Trophoblast cell (in vitro differentiated cells and primary cell): ENCODE measurements around the gene RAI1.

ENCODE experiments used
- DNase-seq, 2 donors: peaks; one replicate each; pipeline ENCODE4 v3.0.0-alpha.2; 2016
- H2AFZ ChIP-seq: 2 replicates; pipeline ENCODE4 v1.6.1; 2013; ENCODE audit warnings: low read length, moderate library complexity, mild to moderate bottlenecking; ENCODE audit not compliant: insufficient read depth, poor library complexity
- H2AK5ac ChIP-seq: 2 replicates; pipeline ENCODE4 v1.6.1; 2013; ENCODE audit warnings: mild to moderate bottlenecking, low read length
- H2BK120ac ChIP-seq: 2 replicates; pipeline ENCODE4 v1.6.1; 2013; ENCODE audit warnings: low read length, mild to moderate bottlenecking, moderate library complexity; ENCODE audit not compliant: insufficient read depth, poor library complexity
- H2BK12ac ChIP-seq: 2 replicates; pipeline ENCODE4 v1.6.1; 2013; ENCODE audit warnings: mild to moderate bottlenecking, low read length, moderate library complexity
- H2BK5ac ChIP-seq: 2 replicates; pipeline ENCODE4 v1.6.1; 2013; ENCODE audit warnings: low read length, low read depth, moderate library complexity, mild to moderate bottlenecking; ENCODE audit not compliant: poor library complexity
- H3K14ac ChIP-seq: 2 replicates; pipeline ENCODE4 v1.6.1; 2013; ENCODE audit warnings: mild to moderate bottlenecking, low read length
- H3K18ac ChIP-seq: 2 replicates; pipeline ENCODE4 v1.6.1; 2013; ENCODE audit warnings: mild to moderate bottlenecking, low read length
- H3K23ac ChIP-seq: 2 replicates; pipeline ENCODE4 v1.6.1; 2013; ENCODE audit warnings: low read length
- H3K27ac ChIP-seq: 2 replicates; pipeline ENCODE4 v1.5.1; 2013; ENCODE audit warnings: low read depth, mild to moderate bottlenecking, inconsistent platforms, low read length, moderate library complexity
- H3K27me3 ChIP-seq: 2 replicates; pipeline ENCODE4 v1.6.1; 2013; ENCODE audit warnings: inconsistent platforms, mild to moderate bottlenecking, low read length, moderate library complexity; ENCODE audit not compliant: insufficient read depth
- H3K36me3 ChIP-seq, 2 experiments: 1 replicate in 1 of 2; 2 replicates in 1 of 2; pipeline ENCODE4 v1.6.1; 2013; ENCODE audit warnings: low read length in 2 of 2, mild to moderate bottlenecking in 2 of 2, moderate library complexity in 1 of 2; ENCODE audit not compliant: insufficient read depth in 2 of 2, control insufficient read depth in 1 of 2
- H3K4ac ChIP-seq: 2 replicates; pipeline ENCODE4 v1.6.1; 2013; ENCODE audit warnings: low read depth, mild to moderate bottlenecking, low read length, moderate library complexity
- H3K4me1 ChIP-seq, 2 experiments: 1 replicate in 1 of 2; 2 replicates in 1 of 2; pipeline ENCODE4 v1.6.1; 2013; ENCODE audit warnings: low read length in 2 of 2, mild to moderate bottlenecking in 2 of 2, moderate library complexity in 1 of 2; ENCODE audit not compliant: insufficient read depth in 2 of 2, control insufficient read depth in 1 of 2
- H3K4me2 ChIP-seq: 2 replicates; pipeline ENCODE4 v1.6.1; 2013; ENCODE audit warnings: inconsistent platforms, mild to moderate bottlenecking, low read length, moderate library complexity
- H3K4me3 ChIP-seq: 2 replicates; pipeline ENCODE4 v1.5.1; 2013; ENCODE audit warnings: mild to moderate bottlenecking, low read depth, low read length, inconsistent platforms
- H3K79me1 ChIP-seq: one replicate; pipeline ENCODE4 v1.6.1; 2013; ENCODE audit warnings: low read length
- H3K79me2 ChIP-seq: 2 replicates; pipeline ENCODE4 v1.6.1; 2013; ENCODE audit warnings: low read length, mild to moderate bottlenecking; ENCODE audit not compliant: control insufficient read depth, insufficient read depth, poor library complexity
- H3K9ac ChIP-seq: 2 replicates; pipeline ENCODE4 v1.6.1; 2013; ENCODE audit warnings: mild to moderate bottlenecking, low read length
- H3K9me3 ChIP-seq: 2 replicates; pipeline ENCODE4 v1.6.1; 2013; ENCODE audit warnings: low read depth, mild to moderate bottlenecking, control low read depth, inconsistent platforms, low read length; ENCODE audit not compliant: insufficient read depth
- H4K12ac ChIP-seq: 2 replicates; pipeline ENCODE4 v1.6.1; 2013; ENCODE audit warnings: low read depth, mild to moderate bottlenecking, low read length, moderate library complexity
- H4K8ac ChIP-seq: 2 replicates; pipeline ENCODE4 v1.6.1; 2013; ENCODE audit warnings: low read depth, mild to moderate bottlenecking, low read length, moderate library complexity
- H4K91ac ChIP-seq: one replicate; pipeline ENCODE4 v1.6.1; 2013; ENCODE audit warnings: low read depth, mild to moderate bottlenecking, low read length, moderate library complexity
- WGBS: extraction: QIAGEN DNeasy Blood & Tissue Kit; methylation state at CpG from one replicate; pipeline ENCODE4 v1.1.7; 2013; ENCODE audit warnings: missing lambda C conversion rate; ENCODE audit not compliant: insufficient read length, insufficient coverage; ENCODE audit errors: extremely low coverage; 5-methylcytosine and 5-hydroxymethylcytosine counted together

Gene RAI1

GRCh38 chr17:17772231-17772630, 91.0 kb downstream of the RAI1 start:
- Histone ChIP-seq H3K4ac (no peak overlapping the region), H3K79me1 (no peaks in the 10 kb centered on the region), H3K9ac (no peak overlapping the region), H2BK5ac (no peak overlapping the region), H3K18ac (no peak overlapping the region), H3K4me1 (no peaks in the 10 kb centered on the region), H4K91ac (no peak overlapping the region), H3K79me2 (no peaks in the 10 kb centered on the region), H4K8ac (no peak overlapping the region), H3K14ac (no peak overlapping the region), H2BK120ac (no peak overlapping the region), H3K23ac (no peak overlapping the region), H4K12ac (no peak overlapping the region), H3K4me3 (no peak overlapping the region), H3K27ac (no peak overlapping the region), H3K4me2 (no peak overlapping the region), H3K27me3 (no peaks in the 10 kb centered on the region), H3K36me3 (no peaks in the 10 kb centered on the region), H2BK12ac (no peak overlapping the region), H3K9me3 (peaks cover 3% of the 10 kb centered on the region), H2AK5ac (no peak overlapping the region), H2AFZ (no peak overlapping the region)
- no peak for DNase-seq
- WGBS = no CpG with 5 or more reads among the region's 3 CpGs

GRCh38 chr17:17774009-17774881, 93.0 kb downstream of the RAI1 start:
- Histone ChIP-seq H4K12ac (no peak overlapping the region), H3K4me3 (no peak overlapping the region), H3K14ac (no peak overlapping the region), H2BK5ac (no peak overlapping the region), H3K4me1 (peaks cover 12 to 14% of the 10 kb centered on the region in 2 experiments), H2AK5ac (no peak overlapping the region), H3K79me2 (peaks cover 1% of the 10 kb centered on the region), H3K23ac (no peak overlapping the region), H3K79me1 (peaks cover 3% of the 10 kb centered on the region), H3K18ac (no peak overlapping the region), H3K36me3 (no peaks in the 10 kb centered on the region), H2AFZ (no peak overlapping the region), H2BK12ac (no peak overlapping the region), H2BK120ac (no peak overlapping the region), H3K9ac (no peak overlapping the region), H3K4ac (no peak overlapping the region), H3K27me3 (no peaks in the 10 kb centered on the region), H3K9me3 (peaks cover 3% of the 10 kb centered on the region), H4K8ac (no peak overlapping the region), H3K27ac (no peak overlapping the region), H4K91ac (no peak overlapping the region), H3K4me2 (no peak overlapping the region)
- WGBS = no CpG with 5 or more reads among the region's 21 CpGs
- no peak for DNase-seq

DNA sequence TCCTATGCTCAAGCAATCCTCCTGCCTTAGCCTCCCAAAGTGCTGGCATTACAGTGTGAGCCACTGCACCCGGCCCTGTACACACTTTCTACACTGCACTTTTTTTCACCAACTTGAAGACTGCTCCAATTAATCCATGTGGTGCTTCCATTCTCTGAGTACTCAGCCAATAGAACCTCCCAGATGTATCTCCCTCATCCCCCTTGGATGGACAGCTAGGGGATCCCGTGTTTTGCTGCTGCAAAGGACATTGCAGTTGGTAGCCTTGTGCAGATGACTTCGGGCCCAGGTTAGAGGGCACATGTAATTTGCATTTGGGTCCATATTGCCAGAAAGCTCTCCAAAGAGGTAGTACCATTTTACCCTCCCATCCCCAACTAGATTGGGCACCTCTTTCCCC, 95.6 kb downstream of the RAI1 start:
- H4K8ac ChIP-seq = no peak overlapping the region
- DNase-seq = no peak
- H2AK5ac ChIP-seq = no peak overlapping the region
- no peak overlapping the region for H2AFZ ChIP-seq
- no peak overlapping the region for H2BK5ac ChIP-seq
- peaks cover 3% of the 10 kb centered on the region for H3K79me2 ChIP-seq
- no peak overlapping the region for H4K12ac ChIP-seq
- no peaks in the 10 kb centered on the region for H3K36me3 ChIP-seq
- no CpG with 5 or more reads among the region's 3 CpGs for WGBS
- H2BK12ac ChIP-seq = no peak overlapping the region
- H3K9ac ChIP-seq = no peak overlapping the region
- no peak overlapping the region for H3K4ac ChIP-seq
- H3K18ac ChIP-seq = no peak overlapping the region
- no peak overlapping the region for H2BK120ac ChIP-seq
- peaks cover under 1% of the 10 kb centered on the region for H3K9me3 ChIP-seq
- H4K91ac ChIP-seq = no peak overlapping the region
- no peak overlapping the region for H3K4me2 ChIP-seq
- no peaks in the 10 kb centered on the region for H3K27me3 ChIP-seq
- H3K14ac ChIP-seq = no peak overlapping the region
- H3K79me1 ChIP-seq = peaks cover 19% of the 10 kb centered on the region
- no peak overlapping the region for H3K23ac ChIP-seq
- H3K4me3 ChIP-seq = no peak overlapping the region
- H3K4me1 ChIP-seq = peaks cover 33 to 35% of the 10 kb centered on the region in 2 experiments
- H3K27ac ChIP-seq = no peak overlapping the region

- Histone ChIP-seq H3K79me1 (peaks cover 31% of the 10 kb centered on the region), H2BK120ac (no peak overlapping the region), H2BK12ac (no peak overlapping the region), H3K14ac (peak overlapping the region; percentile 30), H4K12ac (no peak overlapping the region), H4K91ac (peak overlapping the region; percentile 6), H3K4ac (no peak overlapping the region), H3K9me3 (no peaks in the 10 kb centered on the region), H3K79me2 (peaks cover 8% of the 10 kb centered on the region), H3K18ac (peak overlapping the region; percentile 50), H3K4me1 (peaks cover 33 to 37% of the 10 kb centered on the region in 2 experiments), H2AK5ac (no peak overlapping the region), H3K4me2 (no peak overlapping the region), H4K8ac (no peak overlapping the region), H3K27ac (peak overlapping the region; percentile 70), H3K9ac (no peak overlapping the region), H3K36me3 (no peaks in the 10 kb centered on the region), H3K4me3 (no peak overlapping the region), H3K23ac (no peak overlapping the region), H2BK5ac (no peak overlapping the region), H2AFZ (no peak overlapping the region), H3K27me3 (no peaks in the 10 kb centered on the region)
- WGBS = no CpG with 5 or more reads among the region's 8 CpGs
- DNase-seq = no peak
These were observed 97.2 kb downstream of the RAI1 start for GRCh38 chr17:17778308-17779014.
